HS-5 (cell line): ENCODE data around the gene MXRA8.
"Not testable (repeated sequence)": the region's sequence is repeated elsewhere in the genome, so short reads cannot be mapped to it uniquely, and the experiment has no call there.

Source experiments
- DNase-seq: peaks from one replicate; pipeline ENCODE4 v3.0.0-alpha.2; 2012; ENCODE audit warnings: low read depth

The MXRA8 gene, protein sequence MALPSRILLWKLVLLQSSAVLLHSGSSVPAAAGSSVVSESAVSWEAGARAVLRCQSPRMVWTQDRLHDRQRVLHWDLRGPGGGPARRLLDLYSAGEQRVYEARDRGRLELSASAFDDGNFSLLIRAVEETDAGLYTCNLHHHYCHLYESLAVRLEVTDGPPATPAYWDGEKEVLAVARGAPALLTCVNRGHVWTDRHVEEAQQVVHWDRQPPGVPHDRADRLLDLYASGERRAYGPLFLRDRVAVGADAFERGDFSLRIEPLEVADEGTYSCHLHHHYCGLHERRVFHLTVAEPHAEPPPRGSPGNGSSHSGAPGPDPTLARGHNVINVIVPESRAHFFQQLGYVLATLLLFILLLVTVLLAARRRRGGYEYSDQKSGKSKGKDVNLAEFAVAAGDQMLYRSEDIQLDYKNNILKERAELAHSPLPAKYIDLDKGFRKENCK

GRCh38 chr1:1358433-1359271 is at the start of gene MXRA8:
TSS of gene MXRA8 (minus strand) at chr1:1358555. CDS start at chr1:1358504, 51 bp downstream.
- DNase-seq, result no peak

GRCh38 chr1:1407636-1408318 is 49.4 kb upstream of the MXRA8 start:
- no peak for DNase-seq

- DNase-seq, result peak; percentile 58
These were observed 48.7 kb upstream of the MXRA8 start, which contains the start of gene MRPL20 for GRCh38 chr1:1406821-1407635. TSS of gene MRPL20 (minus strand) at chr1:1407293. CDS start at chr1:1407217, 76 bp downstream.

DNA sequence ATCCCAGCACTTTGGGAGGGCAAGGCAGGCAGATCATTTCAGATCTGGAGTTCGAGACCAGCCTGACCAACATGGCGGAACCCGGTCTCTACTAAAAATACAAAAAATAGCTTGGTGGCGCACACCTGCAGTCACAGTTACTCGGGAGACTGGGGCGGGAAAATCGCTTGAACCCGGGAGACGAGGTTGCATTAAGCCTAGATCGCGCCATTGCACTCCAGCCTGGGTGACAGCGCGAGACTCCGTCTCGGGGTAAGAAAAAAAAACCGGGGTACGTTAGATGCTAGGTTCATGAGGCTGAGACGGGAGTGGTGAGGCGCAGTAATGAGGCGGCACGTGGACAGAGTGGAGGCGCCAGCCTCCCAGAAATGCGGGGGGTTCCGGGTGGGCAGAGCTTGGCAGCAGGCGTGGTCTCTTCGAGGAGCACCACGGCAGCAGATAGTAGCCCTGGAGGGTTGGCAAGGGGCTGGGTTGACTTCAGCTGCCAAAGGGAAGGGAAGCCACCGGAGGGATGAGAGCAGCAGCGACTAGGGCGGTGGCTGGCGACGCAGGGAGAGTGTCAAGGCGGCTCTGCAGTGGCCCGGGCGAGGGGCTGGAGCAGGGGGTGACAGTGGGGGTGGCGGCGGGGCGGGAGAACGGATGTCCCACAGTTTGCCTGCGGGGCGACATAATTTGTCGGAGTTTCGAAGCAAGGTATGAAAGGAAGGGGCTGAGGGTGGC is 47.9 kb upstream of the MXRA8 start:
- no peak for DNase-seq

DNA sequence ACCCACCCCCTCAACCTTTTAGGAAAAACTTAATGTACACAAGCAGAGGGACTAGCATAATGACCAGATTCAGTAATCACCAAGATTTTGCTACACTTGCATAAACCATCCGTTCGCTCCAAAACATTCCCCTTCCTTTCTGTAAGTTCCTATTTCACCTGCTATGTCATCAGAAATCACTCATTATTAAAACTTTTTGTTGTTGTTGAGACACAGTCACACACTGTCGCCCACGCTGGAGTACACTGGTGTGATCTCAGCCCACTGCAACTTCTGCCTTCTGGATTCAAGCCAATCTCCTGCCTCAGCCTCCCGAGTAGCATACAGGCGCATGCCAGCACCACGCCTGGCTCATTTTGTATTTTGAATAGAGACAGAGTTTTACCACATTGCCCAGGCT is 45.3 kb upstream of the MXRA8 start:
- DNase-seq, result no peak

DNA sequence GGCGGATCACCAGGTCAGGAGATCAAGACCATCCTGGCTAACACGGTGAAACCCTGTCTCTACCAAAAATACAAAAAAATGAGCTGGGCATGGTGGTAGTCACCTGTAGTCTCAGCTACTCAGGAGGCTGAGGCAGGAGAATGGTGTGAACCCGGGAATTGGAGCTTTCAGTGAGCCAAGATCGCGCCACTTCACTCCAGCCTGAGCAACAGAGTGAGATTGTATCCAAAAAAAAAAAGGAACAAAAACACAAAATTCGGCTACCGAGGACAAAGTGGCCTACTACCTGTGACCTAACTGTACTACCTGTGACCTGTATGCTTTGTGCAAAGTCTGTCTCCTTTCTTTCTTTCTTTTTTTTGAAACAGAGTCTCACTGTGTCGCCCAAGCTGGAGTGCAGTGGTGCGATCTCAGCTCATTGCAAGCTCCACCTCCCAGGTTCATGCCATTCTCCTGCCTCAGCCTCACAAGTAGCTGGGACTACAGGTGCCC is 44.6 kb upstream of the MXRA8 start:
- not testable (repeated sequence) for DNase-seq

GRCh38 chr1:1402072-1402900 is 43.9 kb upstream of the MXRA8 start:
- no peak for DNase-seq

DNA sequence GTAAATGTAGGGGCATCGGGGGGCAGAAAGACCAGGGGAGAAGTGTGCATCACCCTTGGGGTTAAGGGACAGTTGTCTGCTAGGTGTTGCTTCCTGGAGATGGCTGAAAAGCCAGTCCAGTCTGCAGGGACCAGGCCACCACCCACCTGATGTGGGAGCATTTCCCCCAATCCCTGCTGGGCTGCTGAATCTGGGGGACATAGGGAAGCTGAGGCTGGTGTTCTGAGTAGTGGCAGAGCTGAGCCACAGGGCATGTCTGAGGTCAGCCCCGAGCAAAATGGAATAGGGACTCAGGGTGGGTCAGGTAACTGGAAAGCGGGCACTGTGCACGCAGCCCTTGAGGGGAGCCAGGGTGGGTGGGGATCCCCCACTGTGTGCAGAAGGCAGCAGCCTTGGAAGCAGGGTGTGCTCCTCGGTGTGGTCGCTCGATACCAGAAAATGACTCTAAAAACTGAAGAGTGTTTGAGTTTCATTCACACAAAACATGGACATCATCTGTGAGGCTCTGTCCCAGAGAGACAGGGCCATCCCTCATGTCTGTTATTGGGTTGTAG is 43.2 kb upstream of the MXRA8 start:
- DNase-seq, result no peak

GRCh38 chr1:1400576-1401456 is 42.5 kb upstream of the MXRA8 start:
- DNase-seq, result no peak

- no peak for DNase-seq
These were observed 41.7 kb upstream of the MXRA8 start for GRCh38 chr1:1399872-1400575.

- DNase-seq, result peak; percentile 87
These were observed 41.0 kb upstream of the MXRA8 start, which contains the start of gene CCNL2 for GRCh38 chr1:1399187-1399871. TSS of gene CCNL2 (minus strand) at chr1:1399335. CDS start at chr1:1399306, 29 bp downstream.

DNA sequence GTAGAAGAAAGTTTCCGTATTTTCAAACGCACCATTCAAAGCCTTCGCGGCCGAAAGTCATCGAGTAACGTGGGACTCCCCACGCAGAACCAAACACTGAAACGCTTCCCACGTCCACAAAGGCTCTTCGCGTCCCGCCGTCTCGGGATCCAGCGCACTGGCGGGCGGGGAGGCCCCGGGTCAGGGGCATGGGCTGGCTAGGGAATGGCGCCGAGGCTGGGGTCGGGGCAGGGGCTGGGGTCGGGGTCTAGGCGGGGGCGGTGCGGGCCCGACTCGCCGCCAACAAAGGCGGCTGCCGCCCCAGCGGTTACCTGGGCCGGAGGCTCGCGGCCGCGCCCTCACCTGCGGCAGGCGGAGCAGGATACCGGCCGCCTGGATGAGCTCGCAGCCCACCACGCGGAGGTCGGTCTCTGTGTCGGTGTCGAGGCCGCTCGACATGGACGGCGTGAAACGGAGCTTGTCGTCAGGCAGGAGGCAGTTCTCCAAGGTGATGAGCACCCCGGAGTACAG is 40.4 kb upstream of the MXRA8 start:
- no peak for DNase-seq

GRCh38 chr1:1397839-1398523 is 39.6 kb upstream of the MXRA8 start:
- no peak for DNase-seq

- no peak for DNase-seq
These were observed 36.8 kb upstream of the MXRA8 start for GRCh38 chr1:1395166-1395565.

DNA sequence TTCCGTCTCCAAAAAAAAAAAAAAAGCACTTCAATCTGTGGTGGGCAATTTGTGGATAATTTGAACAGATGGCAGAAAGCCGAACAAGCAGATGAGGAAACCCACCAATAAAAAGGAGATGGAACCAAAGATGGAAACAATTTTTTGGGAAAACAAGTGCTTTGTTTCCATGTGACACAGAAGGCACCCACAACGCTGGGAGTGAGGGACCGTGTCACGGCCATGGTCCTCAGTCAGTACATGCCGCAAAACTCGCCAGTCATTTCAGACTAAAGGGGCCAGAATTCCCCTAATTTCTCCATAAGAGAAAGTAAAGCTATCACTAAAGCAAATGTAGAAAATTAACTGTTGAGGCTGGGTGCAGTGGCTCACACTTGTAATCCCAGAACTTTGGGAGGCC is 35.8 kb upstream of the MXRA8 start:
- no peak for DNase-seq

DNA sequence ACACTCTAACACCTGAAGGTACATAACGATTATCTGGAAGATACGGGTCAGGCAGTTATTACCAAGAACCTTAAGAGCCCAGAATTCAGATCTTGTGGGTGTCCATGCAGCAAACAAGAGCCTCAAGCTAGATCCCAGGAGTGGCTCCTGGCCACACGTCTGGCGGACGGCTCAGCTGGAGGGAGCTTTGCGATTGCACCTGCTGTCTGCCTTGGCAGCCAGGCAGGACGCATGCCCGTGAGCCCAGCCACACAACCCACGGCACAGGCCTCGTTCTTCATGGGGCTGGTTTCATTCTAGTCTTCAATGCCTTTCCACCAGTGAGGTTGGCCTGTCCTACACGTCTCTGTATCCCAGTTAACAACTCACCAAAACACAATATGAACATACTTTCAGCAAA is 35.1 kb upstream of the MXRA8 start:
- DNase-seq, result no peak
